GM21619 (cell line): Measurements from ENCODE around the gene PPP1R16B.
A peak's percentile ranks its signal among the peaks of the same experiment; 100 is the strongest.

Experiments used
- ATAC-seq: cut with Tn5 transposase; IDR thresholded peaks from one replicate; pipeline ENCODE4 v1.9.1; 2021; ENCODE audit not compliant: unreplicated experiment

The PPP1R16B gene

GRCh38 chr20:38894091-38894847 lies 88.8 kb downstream of the PPP1R16B start:
- no peak for ATAC-seq

- no peak for ATAC-seq
Observed at GRCh38 chr20:38895098-38895949, 89.8 kb downstream of the PPP1R16B start.

- no peak for ATAC-seq
Observed at GRCh38 chr20:38896009-38896594, 90.6 kb downstream of the PPP1R16B start.

- no peak for ATAC-seq
Observed at GRCh38 chr20:38897267-38897666, 91.8 kb downstream of the PPP1R16B start.

GRCh38 chr20:38900606-38901005 lies 95.1 kb downstream of the PPP1R16B start:
- no peak for ATAC-seq

GRCh38 chr20:38902601-38903000 lies 97.1 kb downstream of the PPP1R16B start:
- no peak for ATAC-seq

- ATAC-seq: no peak
Observed at GRCh38 chr20:38903335-38903734, 97.8 kb downstream of the PPP1R16B start.

- no peak for ATAC-seq
Observed at GRCh38 chr20:38905375-38905774, 99.9 kb downstream of the PPP1R16B start.

GRCh38 chr20:38907918-38908677 lies 102.6 kb downstream of the PPP1R16B start:
- ATAC-seq: no peak

GRCh38 chr20:38915355-38915754 lies 109.9 kb downstream of the PPP1R16B start:
- ATAC-seq: no peak

- ATAC-seq: no peak
Observed at GRCh38 chr20:38917657-38918056, 112.2 kb downstream of the PPP1R16B start.

- no peak for ATAC-seq
Observed at GRCh38 chr20:38918172-38918571, 112.7 kb downstream of the PPP1R16B start.

GRCh38 chr20:38919683-38920082 lies 114.2 kb downstream of the PPP1R16B start:
- no peak for ATAC-seq

- ATAC-seq: no peak
Observed at GRCh38 chr20:38920411-38920810, 114.9 kb downstream of the PPP1R16B start.

GRCh38 chr20:38920851-38921250 lies 115.4 kb downstream of the PPP1R16B start:
- no peak for ATAC-seq

- no peak for ATAC-seq
Observed at GRCh38 chr20:38924718-38925117, 119.2 kb downstream of the PPP1R16B start.

GRCh38 chr20:38926142-38926933 lies 120.8 kb downstream of the PPP1R16B start, which contains the start of gene FAM83D:
TSS of gene FAM83D (plus strand) at chr20:38926417. CDS start at chr20:38926443, 26 bp downstream.
- peak; percentile 93 for ATAC-seq

GRCh38 chr20:38926934-38927616 lies 121.6 kb downstream of the PPP1R16B start:
- ATAC-seq: peak; percentile 11

GRCh38 chr20:38927902-38928578 lies 122.5 kb downstream of the PPP1R16B start:
- ATAC-seq: no peak
